Measurements from ENCODE around the gene OMG. TPM values are rescaled to one million over a fixed set of nuclear protein-coding genes. Genes with fewer than 3 reads are reported as not detected.

The OMG gene
- total RNA-seq, 6 donors from 2014 or later, result 2.1 to 25.7 (median 7.3) TPM; not detected in 1

DNA sequence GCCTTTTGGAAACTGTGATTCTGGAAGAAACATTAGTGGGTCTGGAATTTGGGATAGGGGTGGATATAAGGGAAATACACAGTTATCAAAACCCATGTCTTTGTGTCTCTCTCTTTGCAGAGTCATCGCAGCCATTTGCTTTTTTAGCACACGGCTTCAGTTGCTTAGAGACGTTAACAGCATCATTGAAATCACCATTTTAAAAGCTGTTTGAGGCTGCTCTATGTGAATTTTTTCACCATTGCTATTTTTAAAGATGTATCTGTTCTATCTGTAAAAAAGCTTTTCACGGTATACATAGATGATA is 47.3 kb downstream of the OMG start:
- peak overlapping the region in 1 of 4 donors; percentile 34 for H3K27ac ChIP-seq
- H3K9me3 ChIP-seq, result no peaks in the 10 kb centered on the region
- DNase-seq, result no peak

DNA sequence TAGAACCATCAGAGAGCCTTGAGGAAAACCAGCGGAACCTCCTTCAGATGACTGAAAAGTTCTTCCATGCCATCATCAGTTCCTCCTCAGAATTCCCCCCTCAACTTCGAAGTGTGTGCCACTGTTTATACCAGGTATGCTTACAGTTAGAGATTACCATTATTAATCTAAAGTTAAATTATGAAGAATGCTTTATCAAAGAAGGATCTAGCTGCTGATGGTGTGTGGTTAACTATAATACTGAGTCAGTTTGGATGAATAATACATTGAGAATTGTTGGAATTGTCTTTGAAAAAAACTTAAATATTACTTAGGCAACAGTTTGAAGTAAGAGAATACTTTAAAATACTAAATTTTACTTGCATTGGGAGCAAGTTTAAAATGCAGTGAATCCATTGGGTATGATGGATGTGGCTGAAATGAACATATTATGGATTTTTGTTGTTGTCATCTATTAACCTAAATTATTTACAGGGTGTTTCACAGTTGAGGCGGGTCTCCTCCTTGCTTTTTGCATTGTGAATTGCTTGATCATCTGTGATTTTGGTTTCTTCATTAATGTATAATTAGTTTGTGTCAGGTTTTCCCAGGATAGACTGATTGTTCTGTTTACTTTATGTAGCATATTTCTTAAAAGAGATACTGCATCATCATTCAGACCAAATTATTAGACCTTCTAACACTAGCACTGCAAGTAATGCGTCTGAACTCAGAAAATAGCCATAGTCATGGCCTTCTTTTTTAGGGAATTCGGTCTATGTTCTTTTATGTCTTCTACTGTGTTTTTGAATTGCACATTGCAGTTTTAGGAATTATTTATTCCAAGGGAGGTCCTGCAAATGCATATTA is 47.8 kb downstream of the OMG start:
- Histone ChIP-seq H3K27me3 (no peaks in the 10 kb centered on the region), H3K4me1 (peaks cover 0 to 9% (median 0%) of the 10 kb centered on the region in 4 donors), H3K27ac (no peak overlapping the region), H3K4me3 (no peak overlapping the region), H3K36me3 (peaks cover 0 to 35% (median 11%) of the 10 kb centered on the region in 4 donors), H3K9me3 (no peaks in the 10 kb centered on the region)
- 95 to 96% methylated on average over 5 of the region's 5 CpGs for WGBS, 2 donors
- ATAC-seq (ENCODE audit: low FRiP score in 2 of 2), result no peak
- no peak for DNase-seq
- no peak for TF ChIP-seq POLR2A (IDR thresholded peaks at IDR 0.05)
- TF ChIP-seq EP300 (IDR thresholded peaks at IDR 0.05), result no peak
- no peak for TF ChIP-seq POLR2AphosphoS5 (IDR thresholded peaks at IDR 0.05)
- TF ChIP-seq, protein P1, sequence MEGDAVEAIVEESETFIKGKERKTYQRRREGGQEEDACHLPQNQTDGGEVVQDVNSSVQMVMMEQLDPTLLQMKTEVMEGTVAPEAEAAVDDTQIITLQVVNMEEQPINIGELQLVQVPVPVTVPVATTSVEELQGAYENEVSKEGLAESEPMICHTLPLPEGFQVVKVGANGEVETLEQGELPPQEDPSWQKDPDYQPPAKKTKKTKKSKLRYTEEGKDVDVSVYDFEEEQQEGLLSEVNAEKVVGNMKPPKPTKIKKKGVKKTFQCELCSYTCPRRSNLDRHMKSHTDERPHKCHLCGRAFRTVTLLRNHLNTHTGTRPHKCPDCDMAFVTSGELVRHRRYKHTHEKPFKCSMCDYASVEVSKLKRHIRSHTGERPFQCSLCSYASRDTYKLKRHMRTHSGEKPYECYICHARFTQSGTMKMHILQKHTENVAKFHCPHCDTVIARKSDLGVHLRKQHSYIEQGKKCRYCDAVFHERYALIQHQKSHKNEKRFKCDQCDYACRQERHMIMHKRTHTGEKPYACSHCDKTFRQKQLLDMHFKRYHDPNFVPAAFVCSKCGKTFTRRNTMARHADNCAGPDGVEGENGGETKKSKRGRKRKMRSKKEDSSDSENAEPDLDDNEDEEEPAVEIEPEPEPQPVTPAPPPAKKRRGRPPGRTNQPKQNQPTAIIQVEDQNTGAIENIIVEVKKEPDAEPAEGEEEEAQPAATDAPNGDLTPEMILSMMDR (IDR thresholded peaks at IDR 0.05), result no peak

More for the DNA sequence above, 47.3 kb downstream of the OMG start:
- WGBS, 2 donors, result 84 to 89% methylated on average over 4 of the region's 4 CpGs
- Histone ChIP-seq H3K4me3 (no peak overlapping the region), H3K27me3 (no peaks in the 10 kb centered on the region), H3K4me1 (peaks cover 0 to 9% (median 0%) of the 10 kb centered on the region in 4 donors), H3K36me3 (peaks cover 0 to 31% (median 9%) of the 10 kb centered on the region in 4 donors)
- TF ChIP-seq EP300 (IDR thresholded peaks at IDR 0.05), result no peak
- no peak for TF ChIP-seq POLR2A (IDR thresholded peaks at IDR 0.05)
- TF ChIP-seq POLR2AphosphoS5 (IDR thresholded peaks at IDR 0.05), result no peak
- TF ChIP-seq, protein P1 (IDR thresholded peaks at IDR 0.05), result no peak
- no peak for ATAC-seq (ENCODE audit: low FRiP score in 2 of 2)

Other genes starting within 250 kb of the OMG start
- 10 to 100 TPM; 35.5 to 85.1 (median 47.1) TPM for gene NF1, start 202.3 kb downstream of the OMG start, total RNA-seq
- 10 to 100 TPM; 23.1 to 90.0 (median 50.6) TPM for gene EVI2B, start 16.8 kb upstream of the OMG start, total RNA-seq
- gene EVI2A, start 24.4 kb upstream of the OMG start, total RNA-seq, result 10 to 100 TPM in 5 of 6 donors, 1 to 10 TPM in 1; 6.1 to 31.3 (median 23.8) TPM
- gene RAB11FIP4, start 94.4 kb upstream of the OMG start, total RNA-seq, result 10 to 100 TPM; 15.2 to 36.1 (median 23.3) TPM